ENCODE data around the gene RUFY1. TPM values are rescaled to one million over a fixed set of nuclear protein-coding genes. Genes with fewer than 3 reads are reported as not detected.

The RUFY1 gene
- total and polyA plus RNA-seq, 2 experiments from 2014 or later, result 38.6 to 42.3 TPM

DNA sequence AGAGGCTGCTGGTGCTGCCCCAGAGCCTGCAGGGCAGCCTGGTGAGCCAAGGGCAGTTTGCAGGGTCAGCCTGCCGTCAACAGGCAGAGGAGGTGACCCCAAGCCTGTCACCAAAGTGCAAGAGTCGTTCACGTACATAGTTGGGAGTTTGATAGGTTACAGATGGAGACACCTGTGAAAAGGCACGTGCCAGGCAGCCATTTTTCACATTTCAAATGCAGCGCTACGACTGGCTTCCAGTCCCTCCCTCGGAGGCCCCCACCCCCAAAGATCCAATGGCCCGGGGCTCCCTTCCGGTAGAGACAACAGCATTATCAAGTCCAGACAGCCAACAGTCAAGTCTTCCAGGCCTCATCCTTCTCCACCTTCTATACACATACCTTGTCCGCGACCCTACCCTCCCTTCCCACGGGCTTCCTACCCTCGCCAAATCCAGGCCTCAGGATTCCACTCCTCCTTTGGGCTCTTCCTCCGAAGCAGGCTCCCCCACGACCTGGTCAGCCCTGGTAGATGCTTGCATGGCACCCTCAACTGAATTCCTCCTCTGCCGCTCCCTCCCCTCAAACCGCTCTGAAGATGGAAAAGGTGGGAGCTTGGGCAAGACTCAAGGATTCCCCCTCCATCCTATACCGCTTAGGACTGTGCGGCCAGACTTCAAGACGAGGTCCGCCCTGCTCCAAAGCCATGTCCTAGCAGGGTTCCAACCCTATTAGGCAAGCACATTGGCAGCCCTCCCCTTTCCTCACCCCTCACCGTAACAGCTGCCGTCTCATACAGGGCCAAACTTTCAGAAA is 60.0 kb downstream of the RUFY1 start:
- no peak overlapping the region for H2AFZ ChIP-seq
- peaks cover 29% of the 10 kb centered on the region for H3K79me2 ChIP-seq
- H3K4me1 ChIP-seq (ENCODE audit: insufficient read depth), result no peaks in the 10 kb centered on the region
- TF ChIP-seq EZH2 (IDR thresholded peaks at IDR 0.05; ENCODE audit: borderline replicate concordance), result no peak
- TF ChIP-seq, protein P1, sequence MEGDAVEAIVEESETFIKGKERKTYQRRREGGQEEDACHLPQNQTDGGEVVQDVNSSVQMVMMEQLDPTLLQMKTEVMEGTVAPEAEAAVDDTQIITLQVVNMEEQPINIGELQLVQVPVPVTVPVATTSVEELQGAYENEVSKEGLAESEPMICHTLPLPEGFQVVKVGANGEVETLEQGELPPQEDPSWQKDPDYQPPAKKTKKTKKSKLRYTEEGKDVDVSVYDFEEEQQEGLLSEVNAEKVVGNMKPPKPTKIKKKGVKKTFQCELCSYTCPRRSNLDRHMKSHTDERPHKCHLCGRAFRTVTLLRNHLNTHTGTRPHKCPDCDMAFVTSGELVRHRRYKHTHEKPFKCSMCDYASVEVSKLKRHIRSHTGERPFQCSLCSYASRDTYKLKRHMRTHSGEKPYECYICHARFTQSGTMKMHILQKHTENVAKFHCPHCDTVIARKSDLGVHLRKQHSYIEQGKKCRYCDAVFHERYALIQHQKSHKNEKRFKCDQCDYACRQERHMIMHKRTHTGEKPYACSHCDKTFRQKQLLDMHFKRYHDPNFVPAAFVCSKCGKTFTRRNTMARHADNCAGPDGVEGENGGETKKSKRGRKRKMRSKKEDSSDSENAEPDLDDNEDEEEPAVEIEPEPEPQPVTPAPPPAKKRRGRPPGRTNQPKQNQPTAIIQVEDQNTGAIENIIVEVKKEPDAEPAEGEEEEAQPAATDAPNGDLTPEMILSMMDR (IDR thresholded peaks at IDR 0.05; ENCODE audit: poor library complexity), result no peak
- TF ChIP-seq EZH2phosphoT487 (IDR thresholded peaks at IDR 0.05; ENCODE audit: low read depth, severe bottlenecking, unreplicated experiment), result no peak
- H4K20me1 ChIP-seq (ENCODE audit: insufficient read depth, poor library complexity, severe bottlenecking), result peaks cover 67% of the 10 kb centered on the region
- no peaks in the 10 kb centered on the region for H3K27me3 ChIP-seq
- no peak overlapping the region for H3K4me3 ChIP-seq
- H3K27ac ChIP-seq, result no peak overlapping the region
- H3K9me3 ChIP-seq (ENCODE audit: low read depth), result no peaks in the 10 kb centered on the region
- no peak for DNase-seq (ENCODE audit: low spot score)
- H3K9me2 ChIP-seq (replicated peaks; ENCODE audit: insufficient read depth), result no peaks in the 10 kb centered on the region
- peaks cover 3% of the 10 kb centered on the region for H3K36me3 ChIP-seq (replicated peaks; ENCODE audit: insufficient read depth, low read depth)
- H3K4me2 ChIP-seq, result no peak overlapping the region
- WGBS (ENCODE audit: low lambda C conversion rate, missing lambda C conversion rate), result 79% methylated on average over 23 of the region's 23 CpGs

DNA sequence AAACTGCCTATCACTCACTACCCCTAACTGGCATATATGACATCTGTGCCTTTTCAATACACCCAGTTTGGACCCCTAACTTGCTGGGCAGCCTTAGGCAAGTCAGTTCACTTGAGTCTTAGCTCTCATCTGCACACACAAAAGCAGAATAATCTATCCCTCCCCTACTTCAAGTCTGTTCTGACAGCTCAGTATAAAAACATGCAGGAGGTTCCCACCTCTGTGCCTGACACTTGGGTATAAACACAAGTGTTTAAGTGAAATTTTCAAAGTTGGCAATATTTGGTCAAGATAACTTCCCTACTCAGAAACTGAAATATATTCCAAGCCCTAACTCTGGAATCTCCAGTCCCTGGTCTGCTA is 60.5 kb downstream of the RUFY1 start:
- H3K4me1 ChIP-seq (ENCODE audit: insufficient read depth), result no peaks in the 10 kb centered on the region
- H4K20me1 ChIP-seq (ENCODE audit: insufficient read depth, poor library complexity, severe bottlenecking), result peaks cover 73% of the 10 kb centered on the region
- no peak overlapping the region for H3K4me2 ChIP-seq
- no peaks in the 10 kb centered on the region for H3K9me2 ChIP-seq (replicated peaks; ENCODE audit: insufficient read depth)
- DNase-seq (ENCODE audit: low spot score), result no peak
- no peak overlapping the region for H3K27ac ChIP-seq
- no peaks in the 10 kb centered on the region for H3K9me3 ChIP-seq (ENCODE audit: low read depth)
- no peaks in the 10 kb centered on the region for H3K27me3 ChIP-seq
- H3K4me3 ChIP-seq, result no peak overlapping the region
- peaks cover 35% of the 10 kb centered on the region for H3K79me2 ChIP-seq
- TF ChIP-seq EZH2phosphoT487 (IDR thresholded peaks at IDR 0.05; ENCODE audit: low read depth, severe bottlenecking, unreplicated experiment) (no peak), EZH2 (IDR thresholded peaks at IDR 0.05; ENCODE audit: borderline replicate concordance) (no peak)
- TF ChIP-seq, protein P1 (IDR thresholded peaks at IDR 0.05; ENCODE audit: poor library complexity), result no peak
- H3K36me3 ChIP-seq (replicated peaks; ENCODE audit: insufficient read depth, low read depth), result peaks cover 3% of the 10 kb centered on the region
- H2AFZ ChIP-seq, result no peak overlapping the region

DNA sequence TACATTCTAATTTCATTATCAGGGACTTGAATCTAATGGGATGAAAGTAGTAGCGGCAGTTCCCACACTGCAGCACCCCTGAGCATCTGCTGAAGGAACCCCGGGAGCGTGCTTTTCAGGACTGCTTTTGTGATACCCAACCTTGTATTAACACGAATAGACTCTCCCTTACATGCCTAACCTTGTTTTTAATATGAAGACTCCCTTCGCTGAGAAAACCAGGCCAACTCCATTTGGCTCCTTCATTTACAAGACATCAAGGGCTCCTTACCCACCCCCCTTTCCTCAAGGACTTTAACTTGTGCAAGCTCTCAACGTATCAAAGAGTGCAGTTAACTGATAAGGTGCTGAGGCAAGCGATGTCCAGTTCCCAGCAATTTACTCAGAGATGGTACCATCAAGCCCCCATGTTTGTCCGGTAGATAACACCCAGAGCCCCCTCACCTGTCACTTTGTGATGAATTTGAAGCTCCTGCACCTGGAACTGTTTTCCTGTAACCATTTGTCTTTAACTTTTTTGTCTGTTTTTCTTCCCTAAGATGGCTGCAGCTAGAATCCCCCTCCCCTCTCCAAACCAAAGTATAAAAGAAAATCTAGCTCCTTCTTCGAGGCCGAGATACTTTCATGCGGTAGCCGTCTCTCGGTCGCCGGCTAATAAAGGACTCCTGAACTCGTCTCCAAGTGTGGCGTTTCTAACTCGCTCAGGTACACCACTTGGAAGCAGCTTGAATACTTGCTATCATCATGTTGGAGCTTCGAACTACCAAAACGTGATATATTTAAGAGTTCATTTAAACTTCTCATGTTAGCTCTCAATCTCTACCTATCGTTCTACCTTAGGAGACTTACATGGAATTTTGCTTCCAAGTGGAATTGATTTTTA is 62.5 kb downstream of the RUFY1 start:
- no peak for DNase-seq (ENCODE audit: low spot score)
- peak overlapping the region; percentile 23 for H3K27ac ChIP-seq
- TF ChIP-seq EZH2 (IDR thresholded peaks at IDR 0.05; ENCODE audit: borderline replicate concordance) (no peak), EZH2phosphoT487 (IDR thresholded peaks at IDR 0.05; ENCODE audit: low read depth, severe bottlenecking, unreplicated experiment) (no peak)
- TF ChIP-seq, protein P1 (IDR thresholded peaks at IDR 0.05; ENCODE audit: poor library complexity), result no peak
- peaks cover 87% of the 10 kb centered on the region for H4K20me1 ChIP-seq (ENCODE audit: insufficient read depth, poor library complexity, severe bottlenecking)
- H3K27me3 ChIP-seq, result no peaks in the 10 kb centered on the region
- H3K79me2 ChIP-seq, result peaks cover 54% of the 10 kb centered on the region
- H3K4me3 ChIP-seq, result no peak overlapping the region
- H2AFZ ChIP-seq, result no peak overlapping the region
- no peaks in the 10 kb centered on the region for H3K9me2 ChIP-seq (replicated peaks; ENCODE audit: insufficient read depth)
- WGBS (ENCODE audit: low lambda C conversion rate, missing lambda C conversion rate), result 87% methylated on average over 21 of the region's 21 CpGs
- H3K36me3 ChIP-seq (replicated peaks; ENCODE audit: insufficient read depth, low read depth), result peaks cover 16% of the 10 kb centered on the region
- H3K4me2 ChIP-seq, result no peak overlapping the region
- H3K9me3 ChIP-seq (ENCODE audit: low read depth), result no peaks in the 10 kb centered on the region
- H3K4me1 ChIP-seq (ENCODE audit: insufficient read depth), result peaks cover 10% of the 10 kb centered on the region

All from hepatocyte (in vitro differentiated cells).